Measurements from ENCODE around the gene LNX2.

The LNX2 gene

DNA sequence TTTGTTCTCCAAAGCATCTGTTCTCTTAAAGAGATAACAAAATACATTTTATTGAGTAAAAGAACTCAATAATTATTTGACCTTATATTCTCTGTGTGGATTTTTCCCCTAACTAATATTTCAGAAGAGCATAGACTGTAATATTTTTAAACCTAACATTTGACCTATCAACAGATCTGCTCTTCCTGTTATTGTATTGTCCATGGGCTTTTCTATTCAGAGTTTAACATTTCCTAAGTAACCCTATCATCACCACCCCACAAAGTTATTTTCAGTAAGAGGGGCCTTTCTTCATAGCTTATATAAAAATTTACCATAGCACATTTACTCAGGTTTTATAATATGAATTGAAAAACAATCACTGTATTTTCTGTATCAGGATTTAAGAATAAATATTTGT is 18.9 kb upstream of the LNX2 start:
- TF ChIP-seq, protein P1, sequence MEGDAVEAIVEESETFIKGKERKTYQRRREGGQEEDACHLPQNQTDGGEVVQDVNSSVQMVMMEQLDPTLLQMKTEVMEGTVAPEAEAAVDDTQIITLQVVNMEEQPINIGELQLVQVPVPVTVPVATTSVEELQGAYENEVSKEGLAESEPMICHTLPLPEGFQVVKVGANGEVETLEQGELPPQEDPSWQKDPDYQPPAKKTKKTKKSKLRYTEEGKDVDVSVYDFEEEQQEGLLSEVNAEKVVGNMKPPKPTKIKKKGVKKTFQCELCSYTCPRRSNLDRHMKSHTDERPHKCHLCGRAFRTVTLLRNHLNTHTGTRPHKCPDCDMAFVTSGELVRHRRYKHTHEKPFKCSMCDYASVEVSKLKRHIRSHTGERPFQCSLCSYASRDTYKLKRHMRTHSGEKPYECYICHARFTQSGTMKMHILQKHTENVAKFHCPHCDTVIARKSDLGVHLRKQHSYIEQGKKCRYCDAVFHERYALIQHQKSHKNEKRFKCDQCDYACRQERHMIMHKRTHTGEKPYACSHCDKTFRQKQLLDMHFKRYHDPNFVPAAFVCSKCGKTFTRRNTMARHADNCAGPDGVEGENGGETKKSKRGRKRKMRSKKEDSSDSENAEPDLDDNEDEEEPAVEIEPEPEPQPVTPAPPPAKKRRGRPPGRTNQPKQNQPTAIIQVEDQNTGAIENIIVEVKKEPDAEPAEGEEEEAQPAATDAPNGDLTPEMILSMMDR (IDR thresholded peaks at IDR 0.05): no peak
- H3K27ac ChIP-seq: no peak overlapping the region

DNA sequence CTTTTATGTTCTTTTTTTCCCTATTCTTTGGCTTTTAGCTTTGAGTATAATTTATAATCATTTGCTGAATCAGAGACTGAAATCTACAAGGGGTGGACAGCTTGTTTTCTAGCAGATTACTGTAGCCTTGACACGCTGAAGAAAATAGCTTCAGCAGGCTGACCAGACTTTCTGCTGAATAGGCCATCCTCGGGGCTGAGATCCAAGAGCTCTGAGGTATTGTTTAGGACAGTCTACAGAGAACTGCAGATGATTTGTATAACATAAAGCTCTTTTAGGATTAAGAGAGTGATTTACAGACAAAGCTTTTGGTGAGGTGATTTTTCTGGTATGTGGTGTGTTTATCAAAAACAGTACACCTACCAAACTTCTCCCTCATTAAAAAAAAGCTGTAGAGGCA is 18.2 kb upstream of the LNX2 start:
- Histone ChIP-seq H3K4me1 (no peaks in the 10 kb centered on the region), H3K36me3 (ENCODE audit: control insufficient read depth, insufficient read depth, low read length) (no peaks in the 10 kb centered on the region), H3K27ac (no peak overlapping the region), H2AFZ (no peak overlapping the region), H3K9me3 (ENCODE audit: control insufficient read depth, low read length) (no peaks in the 10 kb centered on the region), H3K4me2 (ENCODE audit: low read length) (no peak overlapping the region), H3K79me2 (no peaks in the 10 kb centered on the region), H3K9ac (no peak overlapping the region), H3K4me3 (ENCODE audit: low read depth, low read length) (no peak overlapping the region), H3K27me3 (ENCODE audit: control insufficient read depth, insufficient read depth, low read length) (no peaks in the 10 kb centered on the region)
- TF ChIP-seq, protein P1 (IDR thresholded peaks at IDR 0.05): no peak

More for the DNA sequence above, 18.9 kb upstream of the LNX2 start:
- no peak overlapping the region for H3K4me3 ChIP-seq (ENCODE audit: low read depth, low read length)
- no peak overlapping the region for H2AFZ ChIP-seq
- H3K36me3 ChIP-seq (ENCODE audit: control insufficient read depth, insufficient read depth, low read length): no peaks in the 10 kb centered on the region
- no peaks in the 10 kb centered on the region for H3K79me2 ChIP-seq
- no peak overlapping the region for H3K9ac ChIP-seq
- no peaks in the 10 kb centered on the region for H3K4me1 ChIP-seq
- H3K9me3 ChIP-seq (ENCODE audit: control insufficient read depth, low read length): no peaks in the 10 kb centered on the region
- no peak overlapping the region for H3K4me2 ChIP-seq (ENCODE audit: low read length)
- H3K27me3 ChIP-seq (ENCODE audit: control insufficient read depth, insufficient read depth, low read length): no peaks in the 10 kb centered on the region

DNA sequence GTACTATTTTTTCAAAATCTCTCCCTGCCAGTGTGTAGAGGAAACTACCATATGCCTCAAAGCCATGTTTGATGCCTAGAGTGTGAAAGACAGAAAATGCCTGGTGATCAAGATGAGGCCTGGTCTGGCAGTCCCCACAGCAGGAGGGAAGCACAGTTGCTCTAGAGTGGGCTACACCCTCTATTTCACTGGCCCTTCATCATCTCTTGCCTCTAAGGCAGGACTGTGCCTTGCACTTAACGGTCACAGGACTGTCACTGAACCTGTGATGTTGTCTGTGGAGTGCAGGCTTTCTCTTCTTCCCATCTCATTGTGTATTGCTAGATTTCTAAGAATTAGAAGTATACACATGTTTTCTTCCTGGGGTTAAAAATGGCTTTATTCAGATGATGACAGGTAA is 17.7 kb upstream of the LNX2 start:
- Histone ChIP-seq H3K4me3 (ENCODE audit: low read depth, low read length) (no peak overlapping the region), H3K9ac (no peak overlapping the region), H2AFZ (no peak overlapping the region), H3K79me2 (no peaks in the 10 kb centered on the region), H3K27ac (no peak overlapping the region), H3K4me2 (ENCODE audit: low read length) (no peak overlapping the region), H3K36me3 (ENCODE audit: control insufficient read depth, insufficient read depth, low read length) (no peaks in the 10 kb centered on the region), H3K4me1 (no peaks in the 10 kb centered on the region), H3K27me3 (ENCODE audit: control insufficient read depth, insufficient read depth, low read length) (no peaks in the 10 kb centered on the region), H3K9me3 (ENCODE audit: control insufficient read depth, low read length) (no peaks in the 10 kb centered on the region)
- TF ChIP-seq, protein P1 (IDR thresholded peaks at IDR 0.05): no peak

DNA sequence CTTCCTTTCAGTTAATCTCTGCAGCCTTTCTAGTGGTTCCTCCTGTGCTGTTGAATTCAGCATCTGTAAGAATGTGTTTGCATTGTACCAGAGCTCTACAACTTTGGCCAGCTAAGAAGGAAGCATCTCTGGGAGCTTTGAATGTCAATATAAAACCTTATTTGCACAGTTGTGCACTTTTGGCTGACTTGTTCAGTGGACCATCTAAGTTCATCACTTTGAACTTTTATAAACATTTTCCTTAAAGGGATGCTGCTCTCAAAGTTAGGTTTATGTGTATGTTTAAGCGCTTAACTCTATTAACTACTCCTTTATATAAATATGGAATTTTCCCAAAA is 16.9 kb upstream of the LNX2 start:
- no peak overlapping the region for H2AFZ ChIP-seq
- H3K79me2 ChIP-seq: no peaks in the 10 kb centered on the region
- H3K9me3 ChIP-seq (ENCODE audit: control insufficient read depth, low read length): no peaks in the 10 kb centered on the region
- no peaks in the 10 kb centered on the region for H3K4me1 ChIP-seq
- no peaks in the 10 kb centered on the region for H3K27me3 ChIP-seq (ENCODE audit: control insufficient read depth, insufficient read depth, low read length)
- no peaks in the 10 kb centered on the region for H3K36me3 ChIP-seq (ENCODE audit: control insufficient read depth, insufficient read depth, low read length)
- H3K4me2 ChIP-seq (ENCODE audit: low read length): no peak overlapping the region
- H3K27ac ChIP-seq: no peak overlapping the region
- no peak overlapping the region for H3K9ac ChIP-seq
- H3K4me3 ChIP-seq (ENCODE audit: low read depth, low read length): no peak overlapping the region
- TF ChIP-seq, protein P1 (IDR thresholded peaks at IDR 0.05): no peak

DNA sequence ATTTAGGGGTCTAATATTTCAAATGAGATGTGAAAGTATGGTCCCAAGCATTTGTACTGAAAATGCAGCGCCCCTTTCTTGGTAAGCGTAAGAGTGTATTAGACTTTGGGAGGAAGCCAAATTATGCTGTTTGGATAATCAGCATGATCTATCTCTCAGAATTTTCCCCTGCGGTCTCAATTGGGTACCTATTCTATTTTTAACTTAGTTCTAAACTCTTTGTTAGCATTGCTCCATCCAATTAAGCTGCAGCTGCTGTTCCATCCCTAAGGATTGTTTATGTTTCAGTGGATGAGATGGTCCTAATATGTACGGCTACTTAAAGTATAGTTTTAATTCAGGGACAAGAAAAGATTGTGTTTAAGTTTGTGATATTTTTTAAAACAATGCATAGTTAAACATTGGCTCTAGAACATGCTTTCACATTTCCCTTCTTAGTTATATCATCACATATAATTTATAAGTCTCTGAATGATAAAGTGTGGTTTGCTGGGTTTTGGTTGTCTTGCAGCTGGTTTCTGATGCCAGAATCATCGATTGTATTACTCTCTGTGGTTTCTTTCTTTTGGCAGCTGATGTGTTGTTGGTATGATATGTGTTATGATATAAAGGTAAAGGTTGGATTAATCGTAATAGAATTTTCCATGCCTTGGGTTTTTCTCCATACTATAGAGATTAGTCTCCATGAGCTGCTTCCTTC is 16.4 kb upstream of the LNX2 start:
- H2AFZ ChIP-seq: no peak overlapping the region
- no peaks in the 10 kb centered on the region for H3K4me1 ChIP-seq
- H3K9ac ChIP-seq: no peak overlapping the region
- no peaks in the 10 kb centered on the region for H3K9me3 ChIP-seq (ENCODE audit: control insufficient read depth, low read length)
- TF ChIP-seq, protein P1 (IDR thresholded peaks at IDR 0.05): no peak
- H3K79me2 ChIP-seq: no peaks in the 10 kb centered on the region
- no peak overlapping the region for H3K4me3 ChIP-seq (ENCODE audit: low read depth, low read length)
- H3K4me2 ChIP-seq (ENCODE audit: low read length): no peak overlapping the region
- no peaks in the 10 kb centered on the region for H3K36me3 ChIP-seq (ENCODE audit: control insufficient read depth, insufficient read depth, low read length)
- H3K27ac ChIP-seq: no peak overlapping the region
- H3K27me3 ChIP-seq (ENCODE audit: control insufficient read depth, insufficient read depth, low read length): no peaks in the 10 kb centered on the region
